Esophagus squamous epithelium (tissue), 4 donors: Measurements from ENCODE around the gene HLCS.

Experiments used
- POLR2A ChIP-seq, 4 donors: fragments of 450-650 bp; IDR thresholded peaks; one replicate each; pipeline ENCODE4 v1.6.1; 2017; ENCODE audit warnings: antibody characterized with exemption in 4 of 4, mild to moderate bottlenecking in 4 of 4, moderate library complexity in 3 of 4
- TF ChIP-seq, protein P1 (sequence below), 6 experiments: fragments of 450-650 bp in 4 of 6; fragments of 200-600 bp in 2 of 6; sonication (generic) in 2 of 6; IDR thresholded peaks; one replicate each; pipeline ENCODE4 v1.5.1; 2016 to 2019; ENCODE audit warnings: antibody characterized with exemption in 6 of 6, mild to moderate bottlenecking in 4 of 6, moderate library complexity in 4 of 6

DNA sequence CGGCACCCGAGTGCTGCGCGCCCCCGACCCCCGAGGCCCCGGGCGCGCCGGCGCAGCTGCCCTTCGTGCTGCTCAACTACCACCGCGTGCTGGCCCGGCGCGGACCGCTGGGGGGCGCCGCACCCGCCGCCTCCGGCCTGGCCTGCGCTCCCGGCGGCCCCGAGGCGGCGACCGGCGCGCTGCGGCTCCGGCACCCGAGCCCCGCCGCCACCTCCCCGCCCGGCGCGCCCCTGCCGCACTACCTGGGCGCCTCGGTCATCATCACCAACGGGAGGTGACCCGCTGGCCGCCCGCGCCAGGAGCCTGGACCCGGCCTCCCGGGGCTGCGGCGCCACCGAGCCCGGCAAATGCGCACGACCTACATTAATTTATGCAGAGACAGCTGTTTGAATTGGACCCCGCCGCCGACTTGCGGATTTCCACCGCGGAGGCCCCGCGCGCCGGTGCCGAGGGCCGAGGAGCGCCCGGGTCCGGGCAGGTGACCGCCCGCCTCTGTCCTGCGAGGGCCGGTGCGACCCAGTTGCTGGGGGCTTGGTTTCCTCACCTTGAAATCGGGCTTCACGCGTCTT is 218.6 kb downstream of the HLCS start:
- no peak for TF ChIP-seq POLR2A (IDR thresholded peaks at IDR 0.05)
- TF ChIP-seq, protein P1, sequence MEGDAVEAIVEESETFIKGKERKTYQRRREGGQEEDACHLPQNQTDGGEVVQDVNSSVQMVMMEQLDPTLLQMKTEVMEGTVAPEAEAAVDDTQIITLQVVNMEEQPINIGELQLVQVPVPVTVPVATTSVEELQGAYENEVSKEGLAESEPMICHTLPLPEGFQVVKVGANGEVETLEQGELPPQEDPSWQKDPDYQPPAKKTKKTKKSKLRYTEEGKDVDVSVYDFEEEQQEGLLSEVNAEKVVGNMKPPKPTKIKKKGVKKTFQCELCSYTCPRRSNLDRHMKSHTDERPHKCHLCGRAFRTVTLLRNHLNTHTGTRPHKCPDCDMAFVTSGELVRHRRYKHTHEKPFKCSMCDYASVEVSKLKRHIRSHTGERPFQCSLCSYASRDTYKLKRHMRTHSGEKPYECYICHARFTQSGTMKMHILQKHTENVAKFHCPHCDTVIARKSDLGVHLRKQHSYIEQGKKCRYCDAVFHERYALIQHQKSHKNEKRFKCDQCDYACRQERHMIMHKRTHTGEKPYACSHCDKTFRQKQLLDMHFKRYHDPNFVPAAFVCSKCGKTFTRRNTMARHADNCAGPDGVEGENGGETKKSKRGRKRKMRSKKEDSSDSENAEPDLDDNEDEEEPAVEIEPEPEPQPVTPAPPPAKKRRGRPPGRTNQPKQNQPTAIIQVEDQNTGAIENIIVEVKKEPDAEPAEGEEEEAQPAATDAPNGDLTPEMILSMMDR (IDR thresholded peaks at IDR 0.05), result no peak
